Erythroblast (primary cell): Measurements from ENCODE around the gene CDK5R2.

ENCODE experiments used
- GATA1 ChIP-seq: IDR thresholded peaks from 2 replicates; pipeline ENCODE4 v1.6.1; 2011; ENCODE audit warnings: low read depth, mild to moderate bottlenecking, control low read depth, low read length, moderate library complexity
- POLR2A ChIP-seq: IDR thresholded peaks from 2 replicates; pipeline ENCODE4 v1.6.1; 2011; ENCODE audit warnings: mild to moderate bottlenecking, low read length

- no peak for TF ChIP-seq POLR2A
- no peak for TF ChIP-seq GATA1
These were observed 21.4 kb downstream of the CDK5R2 start for GRCh38 chr2:218980735-218981389.
